Breast epithelium (tissue), 4 donors: Measurements from ENCODE around the gene ADAT3. TPM values are rescaled to one million over a fixed set of nuclear protein-coding genes. Genes with fewer than 3 reads are reported as not detected.
A peak's percentile ranks its signal among the peaks of the same experiment; 100 is the strongest.

Experiments used
- DNase-seq, 2 donors: peaks; one replicate each; pipeline ENCODE4 v3.0.0-alpha.2; 2019; ENCODE audit warnings: low spot score in 2 of 2
- H3K27ac ChIP-seq, 2 donors: fragments of 200-600 bp; sonication (generic) in 1 of 2; one replicate each; pipeline ENCODE4 v1.5.1; 2016 to 2019; ENCODE audit warnings: mild to moderate bottlenecking in 1 of 2
- H3K27me3 ChIP-seq, 2 donors: fragments of 200-600 bp; sonication (generic) in 1 of 2; one replicate each; pipeline versions ENCODE4 v1.5.1 to v1.6.0; 2017 to 2019; ENCODE audit warnings: control low read depth in 1 of 2, mild to moderate bottlenecking in 1 of 2
- H3K36me3 ChIP-seq: fragments of 200-600 bp; one replicate; pipeline ENCODE4 v1.5.1; 2019
- H3K4me1 ChIP-seq, 2 donors: fragments of 200-600 bp; sonication (generic); one replicate each; pipeline ENCODE4 v1.5.1; 2016 to 2019; ENCODE audit warnings: control low read depth in 1 of 2
- H3K4me3 ChIP-seq, 3 donors: fragments of 200-600 bp; sonication (generic); 1 replicate in 2 of 3; 2 replicates in 1 of 3; pipeline ENCODE4 v1.5.1; 2016 to 2019; ENCODE audit warnings: mild to moderate bottlenecking in 3 of 3, moderate library complexity in 2 of 3
- H3K9me3 ChIP-seq, 2 donors: fragments of 200-600 bp; sonication (generic) in 1 of 2; one replicate each; pipeline ENCODE4 v1.5.1; 2016 to 2019; ENCODE audit warnings: control low read depth in 1 of 2
- CTCF ChIP-seq, 3 donors: fragments of 450-650 bp; IDR thresholded peaks; one replicate each; pipeline ENCODE4 v1.5.1; 2016 to 2017; ENCODE audit warnings: antibody characterized with exemption in 3 of 3, mild to moderate bottlenecking in 3 of 3, moderate library complexity in 3 of 3
- POLR2A ChIP-seq: fragments of 450-650 bp; IDR thresholded peaks from one replicate; pipeline ENCODE4 v1.6.1; 2016; ENCODE audit warnings: antibody characterized with exemption, mild to moderate bottlenecking, moderate library complexity
- POLR2AphosphoS5 ChIP-seq, 3 donors: sonication (generic); formaldehyde crosslinking; IDR thresholded peaks; one replicate each; pipeline ENCODE4 v1.6.1; 2017; ENCODE audit warnings: antibody characterized with exemption in 3 of 3
- intact Hi-C: fragments of 100-400 bp; cut with DNase I; formaldehyde crosslinking; loops from one replicate; pipeline ENCODE4 v1.15.1; 2023; ENCODE audit warnings: low total_unique reads
- total RNA-seq, 3 donors: library from RNA; depleted of rRNA; stranded (reverse); fragments of >200 nt; gene quantifications; one replicate each; pipeline ENCODE4 v1.1.0, GENCODE V29; 2016

Gene ADAT3
- total RNA-seq, 3 donors from 2014 or later, result 1.1 to 5.4 (median 4.9) TPM

DNA sequence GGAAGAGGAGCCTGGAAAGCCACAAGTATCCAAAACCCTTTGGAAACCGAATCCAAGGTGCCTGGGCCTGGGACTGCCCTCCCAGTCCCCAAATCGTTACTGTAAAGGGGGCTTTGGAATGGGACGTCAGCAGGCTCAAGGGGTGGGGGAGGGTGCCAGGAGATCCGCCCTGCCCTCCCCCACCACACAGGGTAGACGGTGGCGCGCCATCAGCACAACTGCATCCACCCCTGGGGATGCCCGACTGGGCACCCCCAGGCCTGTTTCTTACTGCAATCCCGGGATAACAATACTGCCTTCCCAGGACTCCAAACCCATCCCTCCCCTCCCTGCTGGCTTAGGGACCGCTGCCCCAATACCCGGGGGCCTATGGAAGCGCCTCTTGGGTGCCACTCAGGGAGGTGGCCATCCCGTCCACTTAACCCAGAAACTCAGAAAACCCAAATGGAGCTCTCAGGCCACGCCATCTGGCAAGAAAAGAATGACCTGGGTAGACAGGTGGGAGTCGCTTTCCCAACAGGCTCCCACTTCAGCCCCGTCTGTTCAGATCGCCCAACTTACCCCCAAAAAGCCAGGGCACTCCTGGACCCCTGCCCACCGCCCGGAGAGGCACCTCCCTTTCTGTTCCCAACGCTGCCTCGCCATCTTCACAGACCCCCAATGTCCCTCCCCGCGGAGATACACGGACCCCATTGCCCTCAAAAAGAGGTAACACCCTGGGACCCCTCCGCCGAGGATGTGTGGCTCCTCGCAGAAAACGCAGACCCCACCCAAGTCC is 44.2 kb upstream of the ADAT3 start:
- TF ChIP-seq POLR2A (no peak), CTCF (IDR thresholded peaks at IDR 0.05) (no peak), POLR2AphosphoS5 (IDR thresholded peaks at IDR 0.05) (no peak)
- Histone ChIP-seq H3K4me1 (peaks cover 24 to 37% of the 10 kb centered on the region in 2 donors), H3K27ac (peak overlapping the region; percentile 75), H3K4me3 (peak overlapping the region; percentile 64 to 98 (median 72)), H3K27me3 (no peaks in the 10 kb centered on the region), H3K36me3 (no peaks in the 10 kb centered on the region), H3K9me3 (no peaks in the 10 kb centered on the region)
- no peak for DNase-seq
- intact Hi-C loops, result no loop called here

DNA sequence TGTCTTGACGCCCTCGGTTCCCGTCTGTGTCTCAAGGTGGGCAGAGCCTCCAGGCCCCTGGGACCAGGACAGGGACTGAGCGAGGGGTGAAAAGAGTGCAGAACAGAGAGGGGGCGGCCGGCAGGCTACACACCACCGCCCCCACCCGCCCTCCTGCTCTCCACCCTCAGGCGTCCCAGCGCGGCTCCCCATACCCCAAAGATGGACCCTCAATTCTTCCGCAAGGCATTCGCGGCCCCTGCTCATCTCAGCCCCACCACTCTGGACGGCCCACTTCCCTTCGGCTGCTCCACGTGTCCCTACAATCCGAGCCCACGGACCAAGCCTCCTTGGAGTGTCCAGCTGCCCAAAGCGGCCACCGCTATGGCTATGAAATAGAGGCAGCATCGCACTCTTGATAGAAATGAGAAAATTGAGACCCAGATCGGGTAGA is 43.6 kb upstream of the ADAT3 start:
- Histone ChIP-seq H3K4me1 (peaks cover 24 to 31% of the 10 kb centered on the region in 2 donors), H3K27ac (peak overlapping the region; percentile 75)

DNA sequence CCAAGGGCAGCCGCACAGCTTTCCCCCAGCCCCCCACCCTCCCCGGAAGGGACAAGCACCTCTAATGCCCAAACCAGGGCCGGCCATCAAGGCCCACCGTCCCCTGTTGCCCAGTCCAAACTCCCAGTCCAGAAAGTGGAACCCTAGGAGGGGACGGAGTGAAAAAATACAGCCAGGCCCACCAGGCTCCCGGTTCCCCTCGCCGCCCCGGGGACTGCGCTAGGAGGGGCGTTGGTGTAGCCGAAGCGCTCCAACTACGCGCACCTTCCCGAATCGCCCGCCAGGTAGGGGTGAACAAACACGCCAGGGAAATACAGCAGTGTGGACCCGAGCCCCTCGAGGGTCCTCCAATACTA is 43.2 kb upstream of the ADAT3 start:
- TF ChIP-seq CTCF (IDR thresholded peaks at IDR 0.05) (no peak), POLR2A (no peak), POLR2AphosphoS5 (IDR thresholded peaks at IDR 0.05) (no peak)
- intact Hi-C loops, result no loop called here

More for the DNA sequence above, 43.6 kb upstream of the ADAT3 start:
- no peaks in the 10 kb centered on the region for H3K9me3 ChIP-seq
- H3K27me3 ChIP-seq, result no peaks in the 10 kb centered on the region
- intact Hi-C loops, result no loop called here
- H3K36me3 ChIP-seq, result no peaks in the 10 kb centered on the region
- TF ChIP-seq POLR2AphosphoS5 (IDR thresholded peaks at IDR 0.05), result no peak
- no peak for TF ChIP-seq POLR2A
- no peak for TF ChIP-seq CTCF (IDR thresholded peaks at IDR 0.05)
- DNase-seq, result no peak
- peak overlapping the region; percentile 64 to 98 (median 72) for H3K4me3 ChIP-seq

GRCh38 chr19:1862424-1863327 is 42.5 kb upstream of the ADAT3 start:
- H3K36me3 ChIP-seq, result no peaks in the 10 kb centered on the region
- H3K27me3 ChIP-seq, result no peaks in the 10 kb centered on the region
- TF ChIP-seq CTCF (IDR thresholded peaks at IDR 0.05), result no peak
- TF ChIP-seq POLR2A, result no peak
- no peak for TF ChIP-seq POLR2AphosphoS5 (IDR thresholded peaks at IDR 0.05)
- H3K4me3 ChIP-seq, result peak overlapping the region; percentile 64 to 98 (median 72)
- H3K4me1 ChIP-seq, result peaks cover 14 to 30% of the 10 kb centered on the region in 2 donors
- intact Hi-C loops, result no loop called here
- no peak for DNase-seq
- H3K9me3 ChIP-seq, result no peaks in the 10 kb centered on the region
- peak overlapping the region; percentile 75 to 88 for H3K27ac ChIP-seq

More for the DNA sequence above, 43.2 kb upstream of the ADAT3 start:
- Histone ChIP-seq H3K27ac (peak overlapping the region; percentile 75), H3K9me3 (no peaks in the 10 kb centered on the region), H3K27me3 (no peaks in the 10 kb centered on the region), H3K4me1 (peaks cover 20 to 30% of the 10 kb centered on the region in 2 donors), H3K36me3 (no peaks in the 10 kb centered on the region), H3K4me3 (peak overlapping the region; percentile 64 to 98 (median 72))
- no peak for DNase-seq

- intact Hi-C loops, result no loop called here
- Histone ChIP-seq H3K36me3 (no peaks in the 10 kb centered on the region), H3K4me3 (peak within 1 kb of the TSS; percentile 72 to 98 (median 72)), H3K27ac (peak within 1 kb of the TSS; percentile 79 to 88), H3K27me3 (no peaks in the 10 kb centered on the region), H3K4me1 (peaks cover 12 to 30% of the 10 kb centered on the region in 2 donors), H3K9me3 (no peaks in the 10 kb centered on the region)
- no peak for TF ChIP-seq CTCF (IDR thresholded peaks at IDR 0.05)
- TF ChIP-seq POLR2A, result no peak
- TF ChIP-seq POLR2AphosphoS5 (IDR thresholded peaks at IDR 0.05), result no peak
- no peak for DNase-seq
Observed at GRCh38 chr19:1863328-1863637, 41.9 kb upstream of the ADAT3 start, which contains the start of gene KLF16. Gene KLF16, minus strand, starts transcription at chr19:1863579. Its CDS starts 82 bp downstream, at chr19:1863497.
